HuH-7.5 (cell line): ENCODE results near the gene IKZF4.
"Not testable (repeated sequence)": the region's sequence is repeated elsewhere in the genome, so short reads cannot be mapped to it uniquely, and the experiment has no call there.

Experiments
- DNase-seq: peaks from one replicate; pipeline ENCODE4 v3.0.0; 2011; ENCODE audit warnings: low spot score

The IKZF4 gene

GRCh38 chr12:56020423-56021184, at the start of gene IKZF4:
Gene IKZF4, plus strand, starts transcription at chr12:56021043. Its CDS starts 451 bp downstream, at chr12:56021494.
- no peak for DNase-seq

- DNase-seq: no peak
Observed at GRCh38 chr12:55972042-55972441, 48.8 kb upstream of the IKZF4 start.

- DNase-seq: no peak
Observed at GRCh38 chr12:55972456-55972855, 48.4 kb upstream of the IKZF4 start.

GRCh38 chr12:55972911-55973598, 47.8 kb upstream of the IKZF4 start:
- no peak for DNase-seq

- peak; percentile 87 for DNase-seq
Observed at GRCh38 chr12:55973599-55974307, 47.1 kb upstream of the IKZF4 start, which contains the start of gene RAB5B. Gene RAB5B, plus strand, starts transcription at chr12:55974078. Its CDS starts 12,883 bp downstream, at chr12:55986961.

GRCh38 chr12:55974308-55974730, 46.5 kb upstream of the IKZF4 start:
- peak; percentile 64 for DNase-seq

GRCh38 chr12:55978393-55978792, 42.5 kb upstream of the IKZF4 start:
- no peak for DNase-seq

- DNase-seq: no peak
Observed at GRCh38 chr12:55979069-55979468, 41.8 kb upstream of the IKZF4 start.

- not testable (repeated sequence) for DNase-seq
Observed at GRCh38 chr12:55981882-55982281, 39.0 kb upstream of the IKZF4 start.

- no peak for DNase-seq
Observed at GRCh38 chr12:55982319-55982936, 38.4 kb upstream of the IKZF4 start.

- no peak for DNase-seq
Observed at GRCh38 chr12:55983232-55983842, 37.5 kb upstream of the IKZF4 start.

GRCh38 chr12:55984861-55985260, 36.0 kb upstream of the IKZF4 start:
- no peak for DNase-seq

GRCh38 chr12:55985341-55985740, 35.5 kb upstream of the IKZF4 start:
- DNase-seq: no peak

- not testable (repeated sequence) for DNase-seq
Observed at GRCh38 chr12:55985976-55986375, 34.9 kb upstream of the IKZF4 start.

GRCh38 chr12:55991110-55991509, 29.7 kb upstream of the IKZF4 start:
- DNase-seq: no peak

- DNase-seq: no peak
Observed at GRCh38 chr12:55993230-55993853, 27.5 kb upstream of the IKZF4 start.

- no peak for DNase-seq
Observed at GRCh38 chr12:55995366-55995765, 25.5 kb upstream of the IKZF4 start.

GRCh38 chr12:55996201-55996714, 24.6 kb upstream of the IKZF4 start:
- no peak for DNase-seq

GRCh38 chr12:55996715-55997534, 23.9 kb upstream of the IKZF4 start, which contains the start of gene SUOX:
Gene SUOX, plus strand, starts transcription at chr12:55997276. Its CDS starts 4,946 bp downstream, at chr12:56002222.
- peak; percentile 99 for DNase-seq

GRCh38 chr12:55997535-55997859, 23.3 kb upstream of the IKZF4 start:
- DNase-seq: peak; percentile 56
